ENCODE data around the gene DCST2.

The DCST2 gene

GRCh38 chr1:154973344-154974101 lies 60.1 kb downstream of the DCST2 start:
- DNase-seq = peak; percentile 85

GRCh38 chr1:154972517-154973343 lies 60.9 kb downstream of the DCST2 start:
- no peak for DNase-seq

- no peak for DNase-seq
These were observed 61.4 kb downstream of the DCST2 start for GRCh38 chr1:154972213-154972516.

DNA sequence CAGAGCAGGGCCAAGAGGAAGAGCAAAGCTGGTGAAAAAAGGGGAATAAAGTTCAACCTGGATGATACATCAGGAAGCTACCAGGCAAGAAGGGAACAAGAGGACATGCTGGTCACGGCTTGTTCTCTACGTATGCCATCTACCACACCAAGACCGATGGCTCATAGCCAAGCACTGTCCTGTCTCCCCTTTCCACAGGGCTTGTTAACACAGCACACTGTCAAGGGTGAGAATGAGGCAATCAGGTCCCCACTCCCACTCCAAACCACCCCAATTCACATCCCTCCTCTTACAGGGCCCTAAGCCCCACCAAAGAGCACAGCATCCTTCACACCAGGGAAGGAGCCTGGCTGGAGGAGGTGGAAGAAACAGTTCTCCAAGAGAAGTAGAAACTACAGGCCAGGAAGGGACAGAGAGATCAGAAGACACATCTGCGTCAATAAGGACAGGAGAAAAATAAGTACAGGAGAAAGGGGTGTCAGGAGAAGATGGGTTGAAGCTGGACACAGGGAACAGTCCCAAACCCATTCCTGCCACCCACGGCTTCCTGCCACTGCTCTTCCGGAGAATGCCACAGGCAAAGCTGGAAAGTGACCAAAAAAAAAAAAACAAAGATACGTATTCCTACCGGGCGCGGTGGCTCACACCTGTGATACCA lies 62.1 kb downstream of the DCST2 start:
- DNase-seq = no peak

- no peak for DNase-seq
These were observed 62.8 kb downstream of the DCST2 start, which contains the start of gene SHC1 for GRCh38 chr1:154970631-154971340. TSS of gene SHC1 (minus strand) at chr1:154970747. CDS start at chr1:154970526, 221 bp downstream.

GRCh38 chr1:154969860-154970452 lies 63.6 kb downstream of the DCST2 start:
- DNase-seq = no peak

DNA sequence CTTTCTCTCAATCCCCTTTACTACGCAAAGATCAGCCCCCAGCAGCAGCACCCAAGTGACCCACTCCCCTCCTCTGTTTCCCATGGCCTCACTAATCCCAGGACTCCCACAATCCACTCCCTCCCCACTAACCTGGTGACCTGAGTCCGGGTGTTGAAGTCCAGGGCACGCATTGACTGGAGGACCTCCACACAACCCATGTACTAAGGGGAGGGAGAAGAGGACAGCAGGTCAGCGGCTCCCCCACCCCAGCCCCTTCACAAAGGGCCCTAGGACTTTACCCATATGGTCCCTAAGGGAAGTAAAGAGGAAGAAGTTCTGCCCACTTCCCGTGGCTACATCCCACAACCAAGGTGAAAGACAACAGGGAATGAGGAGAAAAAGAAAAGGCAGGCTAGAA lies 64.3 kb downstream of the DCST2 start:
- DNase-seq = no peak

GRCh38 chr1:154968731-154969130 lies 64.8 kb downstream of the DCST2 start:
- DNase-seq = no peak

Data from central memory CD4-positive, alpha-beta T cell (primary cell).